CD4-positive, alpha-beta T cell (primary cell): Measurements from ENCODE around the gene MATN1. TPM values are rescaled to one million over a fixed set of nuclear protein-coding genes. Genes with fewer than 3 reads are reported as not detected.

ENCODE experiments used
- ATAC-seq: fragments of 200-7000 bp; cut with Tn5 transposase; one replicate; pipeline ENCODE4 v1.10.0; 2022; ENCODE audit warnings: mild to moderate bottlenecking; ENCODE audit not compliant: poor library complexity
- CTCF ChIA-PET: fragments of 350-600 bp; sonication (Branson Sonifier 250); formaldehyde crosslinking; loops from one replicate; lab custom pipeline; 2021; ENCODE audit warnings: antibody characterized with exemption, inconsistent platforms; lab: Charles Lee
- POLR2A ChIA-PET: fragments of 350-600 bp; sonication (Branson Sonifier 250); formaldehyde crosslinking; loops from one replicate; lab custom pipeline; 2021; ENCODE audit warnings: antibody characterized with exemption, inconsistent platforms; lab: Charles Lee
- DNase-seq, 14 experiments: peaks; one replicate each; pipeline ENCODE4 v3.0.0-alpha.2; 2013 to 2020; ENCODE audit warnings: mixed read lengths in 2 of 14
- H3K27ac ChIP-seq, 2 donors: one replicate each; pipeline versions ENCODE4 v1.5.1 to v1.7.0; 2013; ENCODE audit warnings: low read length in 2 of 2, low read depth in 1 of 2, mild to moderate bottlenecking in 1 of 2
- H3K27me3 ChIP-seq, 2 experiments: 1 replicate in 1 of 2; 2 replicates in 1 of 2; pipeline versions ENCODE4 v1.6.1 to v1.7.0; 2013; ENCODE audit warnings: low read length in 2 of 2, control low read depth in 1 of 2, mild to moderate bottlenecking in 1 of 2, moderate library complexity in 1 of 2; ENCODE audit not compliant: insufficient read depth in 2 of 2, control insufficient read depth in 1 of 2
- H3K36me3 ChIP-seq: one replicate; pipeline ENCODE4 v1.6.1; 2013; ENCODE audit warnings: low read length, control low read depth; ENCODE audit not compliant: insufficient read depth
- H3K4me1 ChIP-seq: one replicate; pipeline ENCODE4 v1.6.1; 2013; ENCODE audit warnings: low read length, control low read depth; ENCODE audit not compliant: insufficient read depth
- H3K4me3 ChIP-seq: one replicate; pipeline ENCODE4 v1.5.1; 2013; ENCODE audit warnings: mild to moderate bottlenecking, low read length, moderate library complexity
- H3K9me3 ChIP-seq, 2 experiments: 1 replicate in 1 of 2; 2 replicates in 1 of 2; pipeline versions ENCODE4 v1.6.1 to v1.7.0; 2013; ENCODE audit warnings: low read length in 2 of 2, mild to moderate bottlenecking in 2 of 2, control low read depth in 1 of 2, moderate library complexity in 1 of 2; ENCODE audit not compliant: control insufficient read depth in 1 of 2, insufficient read depth in 1 of 2
- H3K27ac Mint-ChIP-seq: one replicate; pipeline ENCODE4 v1.8.0; 2020; ENCODE audit warnings: mixed read lengths
- H3K27me3 Mint-ChIP-seq: one replicate; pipeline ENCODE4 v1.8.0; 2021; ENCODE audit warnings: mixed read lengths
- H3K36me3 Mint-ChIP-seq: one replicate; pipeline ENCODE4 v1.8.0; 2021; ENCODE audit warnings: low read depth, mixed read lengths
- H3K4me1 Mint-ChIP-seq: one replicate; pipeline ENCODE4 v1.8.0; 2021; ENCODE audit warnings: low read depth, mixed read lengths
- H3K4me3 Mint-ChIP-seq: one replicate; pipeline ENCODE4 v1.8.0; 2020; ENCODE audit warnings: mild to moderate bottlenecking, mixed read lengths
- H3K9me3 Mint-ChIP-seq: one replicate; pipeline ENCODE4 v1.8.0; 2020; ENCODE audit warnings: mixed read lengths
- CTCF ChIP-seq: fragments of 200-600 bp; IDR thresholded peaks from one replicate; pipeline ENCODE4 v1.8.0; 2022; ENCODE audit warnings: antibody characterized with exemption, mild to moderate bottlenecking
- intact Hi-C, 2 experiments: fragments of 100-400 bp; cut with DNase I in 1 of 2; cut with micrococcal nuclease in 1 of 2; formaldehyde crosslinking; loops; one replicate each; pipeline versions ENCODE4 v1.15.1 to v1.9.0; 2023 to 2025; cut with DNase I, micrococcal nuclease
- total RNA-seq, 174 experiments: library from RNA in 2 of 174; stranded (reverse) in 2 of 174; gene quantifications; one replicate each; pipeline ENCODE4 v1.2.3 and lab custom pipeline; 2021 to 2026

The MATN1 gene
- total RNA-seq, 2 experiments from 2014 or later, result 2.5 to 2.7 TPM

- Mint-ChIP-seq H3K4me3 (no peak overlapping the region), H3K27ac (no peak overlapping the region), H3K27me3 (peaks cover 39% of the 10 kb centered on the region), H3K36me3 (no peaks in the 10 kb centered on the region), H3K9me3 (peaks cover 5% of the 10 kb centered on the region), H3K4me1 (no peaks in the 10 kb centered on the region)
- CTCF ChIA-PET, result no interaction called here
- ATAC-seq (no peak), DNase-seq (no peak)
- Histone ChIP-seq H3K4me1 (no peaks in the 10 kb centered on the region), H3K27ac (no peak overlapping the region), H3K36me3 (no peaks in the 10 kb centered on the region), H3K27me3 (peaks cover 5 to 9% of the 10 kb centered on the region in 2 experiments), H3K4me3 (no peak overlapping the region), H3K9me3 (peaks cover 4 to 7% of the 10 kb centered on the region in 2 experiments)
- no peak for TF ChIP-seq CTCF
- intact Hi-C loops, result no loop called here
- POLR2A ChIA-PET, result no interaction called here
These were observed 50.0 kb downstream of the MATN1 start for GRCh38 chr1:30673395-30673794.

- DNase-seq (no peak), ATAC-seq (no peak)
- ChIA-PET CTCF (no interaction called here), POLR2A (no interaction called here)
- no peak overlapping the region for H3K27ac ChIP-seq
- TF ChIP-seq CTCF, result no peak
- Mint-ChIP-seq H3K27ac (no peak overlapping the region), H3K36me3 (no peaks in the 10 kb centered on the region), H3K4me1 (no peaks in the 10 kb centered on the region), H3K27me3 (peaks cover 33% of the 10 kb centered on the region), H3K4me3 (no peak overlapping the region), H3K9me3 (peaks cover 5% of the 10 kb centered on the region)
- H3K4me3 ChIP-seq, result no peak overlapping the region
- intact Hi-C loops, result no loop called here
- H3K36me3 ChIP-seq, result no peaks in the 10 kb centered on the region
- no peaks in the 10 kb centered on the region for H3K4me1 ChIP-seq
- H3K9me3 ChIP-seq, result peaks cover 4 to 7% of the 10 kb centered on the region in 2 experiments
- peaks cover 4 to 5% of the 10 kb centered on the region in 2 experiments for H3K27me3 ChIP-seq
These were observed 50.7 kb downstream of the MATN1 start for GRCh38 chr1:30672661-30673060.

- H3K4me1 Mint-ChIP-seq, result no peaks in the 10 kb centered on the region
- H3K27me3 Mint-ChIP-seq, result peaks cover 18% of the 10 kb centered on the region
- no peak for DNase-seq
- H3K36me3 ChIP-seq, result no peaks in the 10 kb centered on the region
- no peak for TF ChIP-seq CTCF
- H3K4me1 ChIP-seq, result no peaks in the 10 kb centered on the region
- H3K4me3 ChIP-seq, result no peak overlapping the region
- H3K36me3 Mint-ChIP-seq, result no peaks in the 10 kb centered on the region
- no peak overlapping the region for H3K27ac Mint-ChIP-seq
- peaks cover 4 to 5% of the 10 kb centered on the region in 2 experiments for H3K27me3 ChIP-seq
- H3K4me3 Mint-ChIP-seq, result no peak overlapping the region
- H3K27ac ChIP-seq, result no peak overlapping the region
- H3K9me3 Mint-ChIP-seq, result peaks cover 5% of the 10 kb centered on the region
- ATAC-seq, result no peak
- ChIA-PET POLR2A (no interaction called here), CTCF (no interaction called here)
- H3K9me3 ChIP-seq, result peaks cover 4 to 7% of the 10 kb centered on the region in 2 experiments
- intact Hi-C loops, result no loop called here
These were observed 52.9 kb downstream of the MATN1 start for GRCh38 chr1:30670240-30671060.
